Right ventricle myocardium superior (tissue), 1 donor: ENCODE measurements around the gene KRT35. TPM values are rescaled to one million over a fixed set of nuclear protein-coding genes. Genes with fewer than 3 reads are reported as not detected.

Experiments used
- ATAC-seq: fragments of 200-7000 bp; cut with Tn5 transposase; one replicate; pipeline ENCODE4 v1.9.1; 2020; ENCODE audit warnings: mild to moderate bottlenecking; ENCODE audit not compliant: poor library complexity
- DNase-seq: peaks from one replicate; pipeline ENCODE4 v3.0.0-alpha.2; 2020
- intact Hi-C: fragments of 100-400 bp; cut with DNase I; formaldehyde crosslinking; loops from one replicate; pipeline ENCODE4 v1.11.2; 2022
- total RNA-seq: library from RNA; stranded (reverse); fragmentation: NEBNext Ultra II Directional; extraction: Animal tissue kit (Norgen Biotek cat#: 25700); gene quantifications from one replicate; pipeline ENCODE4 v1.2.1, GENCODE V29; 2021
- donor health status: DM: no; HTN: yes; CAD: no; lungs with severe emphysema.

Gene KRT35
- total RNA-seq, 1 donor from 2014 or later, result not detected

DNA sequence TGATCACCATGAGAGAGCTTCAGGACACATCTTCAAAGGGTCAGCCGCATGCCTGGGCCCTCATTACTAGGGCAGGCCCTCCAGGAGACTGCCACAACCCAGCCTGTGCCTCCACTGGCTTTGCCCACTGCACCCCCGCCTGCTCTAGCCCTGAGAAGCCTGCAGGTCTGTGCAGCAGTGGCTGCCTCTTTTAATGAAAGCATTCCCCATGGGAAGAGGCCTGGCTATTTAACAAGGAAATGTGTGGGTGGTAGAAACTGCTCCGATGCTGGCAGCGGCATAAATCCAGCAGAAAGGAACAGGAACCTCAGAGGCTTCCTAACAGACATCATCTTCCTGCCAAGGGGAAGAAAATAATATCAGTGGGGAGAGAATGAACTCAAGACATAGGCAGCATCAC lies 13.4 kb downstream of the KRT35 start:
- intact Hi-C loops, result no loop called here

DNA sequence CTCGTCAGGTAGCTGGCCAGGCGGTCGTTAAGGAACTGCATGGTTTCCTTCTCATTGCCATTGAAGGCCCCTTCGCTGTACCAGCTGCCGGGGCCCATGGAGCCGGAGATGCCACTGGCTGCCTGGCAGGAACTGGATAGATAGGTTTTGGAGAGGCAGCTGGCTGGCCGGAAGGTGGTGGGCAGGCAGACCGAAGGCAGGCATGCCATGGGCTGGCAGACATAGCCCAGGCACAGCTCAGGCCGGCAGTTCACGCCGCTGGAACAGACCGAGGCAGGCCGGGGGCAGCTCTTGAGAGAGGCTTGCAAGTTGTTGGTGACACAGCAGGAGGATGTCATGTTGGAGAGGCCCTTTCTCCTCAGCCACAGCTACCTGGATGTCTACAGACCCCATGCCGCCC lies 14.0 kb downstream of the KRT35 start, which contains the start of gene KRT32:
TSS of gene KRT32 (minus strand) at position 399 of the 400 bp plus-strand sequence. CDS start at position 338, 61 bp downstream.
- ATAC-seq (no peak), DNase-seq (no peak)
- intact Hi-C loops, result no loop called here

More for the DNA sequence above, 13.4 kb downstream of the KRT35 start:
- no peak for DNase-seq
- no peak for ATAC-seq

DNA sequence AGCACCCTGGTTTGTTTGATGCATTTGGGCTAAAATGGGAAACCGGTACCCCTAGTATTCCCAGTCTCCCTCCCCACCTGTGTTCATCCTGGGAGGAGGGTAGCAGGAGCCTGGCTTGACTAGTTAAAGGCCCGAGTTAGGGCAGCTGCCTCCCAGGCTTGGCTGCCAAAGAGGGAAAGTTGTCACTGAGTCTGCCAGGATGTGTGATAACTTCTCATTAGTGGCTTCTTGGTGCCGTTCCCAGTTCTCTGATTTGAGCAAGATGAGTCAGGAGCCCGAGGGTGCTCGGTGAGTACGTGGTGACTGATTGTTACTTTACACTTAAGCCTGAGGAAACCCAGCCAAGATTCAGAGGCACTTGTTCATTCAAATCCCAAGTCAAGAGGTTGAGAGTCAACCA lies 16.3 kb downstream of the KRT35 start:
- intact Hi-C loops, result no loop called here
- ATAC-seq, result peak; percentile 98
- peak; percentile 63 for DNase-seq

DNA sequence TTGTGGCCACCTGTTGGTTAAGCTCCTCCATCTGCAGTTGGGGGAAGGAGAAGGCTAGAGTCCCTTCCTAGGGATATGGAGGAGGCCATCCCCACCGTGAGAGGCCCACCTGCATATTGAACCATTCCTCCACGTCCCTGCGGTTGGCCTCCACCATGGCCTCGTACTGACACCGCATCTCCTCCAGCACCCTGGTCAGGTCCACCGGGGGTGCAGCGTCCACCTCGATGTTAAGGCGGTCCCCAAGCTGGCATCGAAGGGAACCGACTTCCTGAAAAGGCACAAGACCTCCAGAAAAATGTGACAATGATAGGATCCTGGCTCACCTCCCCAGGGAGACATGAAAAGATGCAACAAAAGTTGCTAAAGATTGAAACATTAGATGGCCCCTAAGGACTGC lies 16.8 kb downstream of the KRT35 start:
- ATAC-seq (no peak), DNase-seq (no peak)
- intact Hi-C loops, result no loop called here

- no peak for ATAC-seq
- DNase-seq, result no peak
- intact Hi-C loops, result no loop called here
These were observed 17.2 kb downstream of the KRT35 start for GRCh38 chr17:41463746-41464145.

DNA sequence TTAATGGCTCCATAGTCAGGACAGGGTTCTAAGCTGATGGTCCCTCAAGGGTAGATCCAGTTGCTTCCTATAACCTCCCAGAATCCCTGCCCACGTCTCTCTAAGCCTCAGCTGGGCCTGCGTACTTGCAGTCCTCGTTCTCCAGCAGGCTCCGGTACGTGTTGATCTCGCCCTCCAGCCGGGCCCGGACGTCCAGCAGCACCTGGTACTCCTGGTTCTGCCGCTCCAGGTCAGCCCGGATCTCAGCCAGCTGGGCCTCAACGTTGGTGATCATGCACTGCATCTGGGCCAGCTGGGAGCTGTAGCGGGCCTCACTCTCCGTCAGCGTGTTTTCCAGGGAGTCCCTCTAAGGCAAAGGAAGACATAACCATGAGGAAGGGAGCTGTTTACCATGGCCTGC lies 18.2 kb downstream of the KRT35 start:
- intact Hi-C loops, result no loop called here
- no peak for ATAC-seq

DNA sequence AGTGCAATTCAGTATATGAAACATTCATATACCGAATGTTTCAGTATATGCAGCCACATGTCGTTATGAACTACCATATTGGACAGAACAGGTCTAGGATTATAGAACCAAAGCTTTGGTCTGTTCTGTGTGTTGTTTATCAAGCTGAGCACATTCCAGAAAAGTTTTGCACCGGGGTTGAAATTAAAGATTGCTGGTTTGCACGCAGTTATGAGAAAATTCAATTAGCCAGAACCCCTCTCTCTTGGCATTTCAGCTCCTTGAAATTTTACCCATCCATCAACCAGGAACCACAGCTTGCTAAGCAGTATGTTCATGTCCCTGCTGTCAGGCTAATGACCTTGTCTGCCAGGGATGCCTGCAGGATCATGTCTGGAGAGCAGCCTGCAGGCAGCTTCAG lies 23.3 kb downstream of the KRT35 start:
- ATAC-seq (no peak), DNase-seq (no peak)
- intact Hi-C loops, result no loop called here

More for the DNA sequence above, 18.2 kb downstream of the KRT35 start:
- no peak for DNase-seq

DNA sequence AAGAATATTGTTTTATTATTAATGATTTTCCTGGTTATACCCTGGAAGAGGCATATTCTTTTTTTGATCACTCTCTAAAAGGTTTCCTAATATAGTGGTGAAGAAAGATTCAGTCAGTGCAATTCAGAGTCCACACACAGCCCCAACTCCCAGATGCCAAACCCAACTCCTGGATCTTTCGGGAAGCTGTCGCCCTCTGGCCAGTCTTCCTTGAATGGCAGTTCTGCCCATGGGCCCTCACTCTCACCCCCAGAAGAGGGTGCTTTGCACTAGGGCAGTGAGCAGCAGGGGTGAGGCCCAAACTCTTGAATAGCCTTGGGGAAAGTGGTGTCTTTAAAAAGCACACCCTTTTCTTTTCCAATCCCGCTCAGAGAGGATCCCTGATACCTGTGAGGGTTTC lies 24.7 kb downstream of the KRT35 start:
- no peak for ATAC-seq
- DNase-seq, result no peak
- intact Hi-C loops, result no loop called here

- intact Hi-C loops, result no loop called here
- DNase-seq (no peak), ATAC-seq (no peak)
These were observed 25.7 kb downstream of the KRT35 start for GRCh38 chr17:41455236-41455635.

DNA sequence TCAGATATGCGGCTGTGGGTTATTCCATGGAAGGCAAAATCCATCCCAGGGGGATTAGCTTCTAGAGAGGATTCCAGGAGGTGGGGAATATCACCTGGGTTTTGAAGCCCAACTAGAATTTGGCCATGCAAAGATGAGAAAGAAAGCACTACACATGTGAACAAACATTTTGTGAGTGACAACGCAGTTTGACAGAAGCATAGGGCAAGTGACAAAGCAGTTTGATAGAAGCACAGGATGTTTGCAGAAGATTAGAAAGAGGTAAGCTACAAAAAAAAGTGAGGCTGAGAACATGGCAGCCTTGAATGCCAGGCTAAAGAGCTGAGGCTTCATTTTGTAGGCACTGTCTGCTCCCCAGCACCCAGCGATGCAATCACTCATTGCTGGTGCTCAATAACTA lies 27.9 kb downstream of the KRT35 start:
- ATAC-seq, result no peak
- intact Hi-C loops, result no loop called here
- no peak for DNase-seq

DNA sequence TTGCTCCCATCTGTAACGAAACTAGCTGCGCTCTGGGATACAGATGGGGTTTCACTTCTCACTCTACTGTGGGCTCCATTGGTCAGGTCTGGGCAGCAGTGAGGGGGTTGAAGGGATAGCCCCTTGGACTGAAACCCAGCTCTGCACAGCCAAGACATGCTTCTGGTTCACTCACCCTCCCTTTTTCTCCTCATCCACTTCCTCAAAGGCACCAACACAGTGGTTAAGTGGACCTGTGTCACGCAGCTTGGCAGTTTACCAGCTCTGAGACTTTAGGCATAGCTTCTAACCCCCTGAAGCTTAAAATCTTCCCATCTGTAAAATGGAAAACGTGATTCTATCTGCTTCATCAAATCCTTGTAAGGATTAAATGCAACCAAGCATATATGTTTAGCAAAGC lies 28.7 kb downstream of the KRT35 start:
- intact Hi-C loops, result no loop called here
- ATAC-seq (no peak), DNase-seq (no peak)

- no peak for ATAC-seq
- DNase-seq, result no peak
- intact Hi-C loops, result no loop called here
These were observed 29.7 kb downstream of the KRT35 start for GRCh38 chr17:41451154-41451728.

DNA sequence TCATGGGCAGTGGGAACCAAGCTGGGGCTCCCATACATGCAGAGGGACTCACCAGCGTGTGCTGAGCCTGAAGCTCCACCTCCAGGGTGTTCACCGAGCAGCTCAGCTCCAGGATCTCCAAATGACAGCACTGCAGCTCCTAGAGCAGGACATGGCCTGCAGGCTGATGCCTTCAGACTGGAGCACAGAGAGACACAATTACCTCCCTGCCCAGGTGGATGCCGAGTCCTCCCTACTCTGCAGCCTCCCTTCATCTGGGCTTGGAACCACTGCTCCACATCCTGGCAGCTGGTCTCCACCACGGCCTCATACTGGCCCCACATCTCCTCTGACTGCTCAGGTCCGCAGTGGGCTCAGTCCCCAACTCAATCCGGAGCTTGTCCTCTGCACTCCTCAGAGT lies 31.9 kb downstream of the KRT35 start:
- intact Hi-C loops, result no loop called here
- no peak for DNase-seq
- ATAC-seq, result no peak

GRCh38 chr17:41448506-41448905 lies 32.4 kb downstream of the KRT35 start:
- DNase-seq, result no peak
- no peak for ATAC-seq
- intact Hi-C loops, result no loop called here

DNA sequence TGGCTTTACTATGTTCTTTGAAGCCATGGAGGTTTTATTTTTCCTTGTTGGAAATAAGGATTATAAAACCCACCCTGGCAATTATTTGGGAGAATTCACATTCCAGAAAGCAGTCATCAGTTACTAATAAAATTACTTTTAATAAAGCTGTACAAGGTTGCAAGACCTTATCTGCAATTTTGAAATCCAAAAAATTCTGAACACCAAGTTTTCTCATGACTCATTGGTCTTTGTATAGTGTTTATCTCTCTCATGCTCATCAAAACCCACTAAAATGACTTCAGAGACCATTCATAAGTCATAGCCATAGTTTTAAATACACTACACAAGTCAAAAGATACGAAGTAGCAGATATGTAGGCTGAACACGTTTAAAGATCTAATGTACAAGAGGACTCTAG lies 34.1 kb downstream of the KRT35 start:
- no peak for ATAC-seq
- intact Hi-C loops, result no loop called here
- DNase-seq, result no peak

- intact Hi-C loops, result no loop called here
- no peak for ATAC-seq
- DNase-seq, result no peak
These were observed 36.3 kb downstream of the KRT35 start for GRCh38 chr17:41444640-41445039.

DNA sequence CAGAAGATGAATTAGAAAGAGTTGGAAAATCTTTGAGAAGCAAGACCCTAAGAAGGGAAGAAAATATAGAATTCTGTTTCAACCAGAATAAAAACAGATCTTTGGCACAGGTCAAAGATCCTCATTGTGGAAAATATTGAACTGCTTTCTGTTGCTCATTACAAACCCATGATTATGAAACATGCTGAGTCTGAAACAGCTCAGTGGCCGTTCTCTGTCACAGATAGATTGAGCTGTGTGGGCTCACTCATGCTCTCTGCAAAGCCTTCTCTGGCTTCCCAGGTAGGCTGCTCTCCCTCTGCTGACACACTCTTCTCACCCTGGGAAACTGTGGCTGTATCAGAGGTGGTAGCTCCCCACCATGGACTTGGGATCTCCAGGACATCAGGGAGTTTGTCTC lies 36.8 kb downstream of the KRT35 start:
- intact Hi-C loops, result no loop called here
- ATAC-seq, result no peak
- no peak for DNase-seq

DNA sequence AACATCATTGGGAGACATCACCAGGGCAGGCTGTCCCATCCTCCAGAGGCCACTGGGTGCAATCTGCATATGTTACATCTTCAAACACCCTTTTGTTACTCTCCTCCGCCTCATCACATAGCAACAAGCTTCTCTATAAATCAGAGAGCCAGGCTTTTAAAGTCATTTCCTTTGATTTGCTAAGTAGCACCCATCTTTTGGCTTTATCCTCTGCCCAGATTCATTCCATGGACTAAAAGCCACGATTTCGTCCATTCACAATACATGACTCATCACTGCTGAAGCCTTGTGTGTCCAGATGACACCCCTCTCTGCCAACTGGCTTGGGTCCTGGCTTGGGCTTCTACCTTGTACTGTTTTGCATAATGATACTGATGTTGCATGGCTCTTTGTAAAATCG lies 38.2 kb downstream of the KRT35 start:
- DNase-seq (no peak), ATAC-seq (no peak)
- intact Hi-C loops, result no loop called here

- DNase-seq (no peak), ATAC-seq (no peak)
- intact Hi-C loops, result no loop called here
These were observed 40.4 kb downstream of the KRT35 start, which contains the start of gene KRT38 for GRCh38 chr17:41440531-41441033. KRT38 (minus strand) TSS chr17:41440983; CDS start chr17:41440921, 62 bp downstream.

- DNase-seq, result no peak
- intact Hi-C loops, result no loop called here
These were observed 41.6 kb downstream of the KRT35 start for GRCh38 chr17:41439375-41439774.

GRCh38 chr17:41437769-41438168 lies 43.2 kb downstream of the KRT35 start:
- ATAC-seq (no peak), DNase-seq (no peak)
- intact Hi-C loops, result no loop called here

More at GRCh38 chr17:41439375-41439774, 41.6 kb downstream of the KRT35 start:
- ATAC-seq, result no peak
